Vagina (tissue), 2 donors: ENCODE measurements around the gene NFASC.

Experiments used
- POLR2A ChIP-seq, 2 donors: fragments of 450-650 bp; IDR thresholded peaks; one replicate each; pipeline ENCODE4 v1.6.1; 2017; ENCODE audit warnings: antibody characterized with exemption in 2 of 2, mild to moderate bottlenecking in 2 of 2, moderate library complexity in 2 of 2
- POLR2AphosphoS5 ChIP-seq, 2 donors: sonication (generic); formaldehyde crosslinking; IDR thresholded peaks; one replicate each; pipeline ENCODE4 v1.9.0; 2017; ENCODE audit warnings: antibody characterized with exemption in 2 of 2, mild to moderate bottlenecking in 2 of 2, low read depth in 1 of 2; ENCODE audit not compliant: insufficient read depth in 1 of 2
- TF ChIP-seq, protein P1 (sequence below), 3 experiments: fragments of 450-650 bp in 2 of 3; fragments of 200-600 bp in 1 of 3; sonication (generic) in 1 of 3; IDR thresholded peaks; one replicate each; pipeline ENCODE4 v1.5.1; 2017 to 2019; ENCODE audit warnings: antibody characterized with exemption in 3 of 3, mild to moderate bottlenecking in 2 of 3, moderate library complexity in 2 of 3

DNA sequence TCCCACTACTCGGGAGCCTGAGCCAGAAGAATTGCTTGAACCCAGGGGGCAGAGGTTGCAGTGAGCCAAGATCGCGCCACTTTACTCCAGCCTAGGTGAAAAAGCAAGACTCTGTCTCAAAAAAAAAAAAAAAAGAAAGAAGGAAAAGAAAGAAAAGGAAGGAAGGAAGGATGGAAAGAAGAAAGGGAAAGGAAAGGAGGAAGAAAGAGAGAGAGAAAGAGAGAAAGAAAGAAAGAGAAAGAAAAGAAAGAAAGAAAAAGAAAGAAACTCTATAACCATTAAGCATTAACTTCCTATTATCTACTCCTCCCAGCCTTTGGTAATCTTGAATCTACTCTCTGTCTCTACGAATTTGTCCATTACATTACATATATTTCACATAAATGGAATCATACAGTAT, 6.9 kb upstream of the NFASC start:
- TF ChIP-seq, protein P1, sequence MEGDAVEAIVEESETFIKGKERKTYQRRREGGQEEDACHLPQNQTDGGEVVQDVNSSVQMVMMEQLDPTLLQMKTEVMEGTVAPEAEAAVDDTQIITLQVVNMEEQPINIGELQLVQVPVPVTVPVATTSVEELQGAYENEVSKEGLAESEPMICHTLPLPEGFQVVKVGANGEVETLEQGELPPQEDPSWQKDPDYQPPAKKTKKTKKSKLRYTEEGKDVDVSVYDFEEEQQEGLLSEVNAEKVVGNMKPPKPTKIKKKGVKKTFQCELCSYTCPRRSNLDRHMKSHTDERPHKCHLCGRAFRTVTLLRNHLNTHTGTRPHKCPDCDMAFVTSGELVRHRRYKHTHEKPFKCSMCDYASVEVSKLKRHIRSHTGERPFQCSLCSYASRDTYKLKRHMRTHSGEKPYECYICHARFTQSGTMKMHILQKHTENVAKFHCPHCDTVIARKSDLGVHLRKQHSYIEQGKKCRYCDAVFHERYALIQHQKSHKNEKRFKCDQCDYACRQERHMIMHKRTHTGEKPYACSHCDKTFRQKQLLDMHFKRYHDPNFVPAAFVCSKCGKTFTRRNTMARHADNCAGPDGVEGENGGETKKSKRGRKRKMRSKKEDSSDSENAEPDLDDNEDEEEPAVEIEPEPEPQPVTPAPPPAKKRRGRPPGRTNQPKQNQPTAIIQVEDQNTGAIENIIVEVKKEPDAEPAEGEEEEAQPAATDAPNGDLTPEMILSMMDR (IDR thresholded peaks at IDR 0.05), result no peak
- TF ChIP-seq POLR2AphosphoS5 (IDR thresholded peaks at IDR 0.05; ENCODE audit: insufficient read depth in 1 of 2, low read depth in 1 of 2), result no peak
- TF ChIP-seq POLR2A (IDR thresholded peaks at IDR 0.05), result no peak
